ENCODE results near the gene DNAH6.

DNA sequence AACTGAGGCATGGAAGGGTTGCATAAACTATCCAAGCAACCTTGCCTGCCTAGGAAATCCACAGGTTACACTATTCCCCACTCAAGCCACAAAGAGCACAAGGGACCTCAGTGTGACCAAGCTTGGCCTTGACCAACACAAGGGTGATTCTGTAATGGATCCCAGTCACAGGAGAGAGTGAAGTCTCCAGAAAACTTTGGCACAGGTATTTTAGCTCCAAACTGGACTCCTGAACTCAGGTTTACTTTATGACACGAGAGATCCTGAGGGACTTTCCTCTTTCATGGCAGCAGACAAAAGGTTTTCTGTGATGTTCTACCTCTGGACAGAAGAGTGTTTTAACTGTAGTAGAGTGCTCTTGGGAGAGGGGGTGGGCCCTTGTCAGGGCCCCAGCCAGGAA is 195.4 kb downstream of the DNAH6 start:
- TF ChIP-seq POLR2AphosphoS5 (IDR thresholded peaks at IDR 0.05; ENCODE audit: low read depth, low read length), result no peak
- TF ChIP-seq TAF1 (IDR thresholded peaks at IDR 0.05; ENCODE audit: low read depth, low read length), result no peak
- no peak for TF ChIP-seq POLR2A (IDR thresholded peaks at IDR 0.05; ENCODE audit: low read depth, low read length)
- no peak for TF ChIP-seq SPI1 (IDR thresholded peaks at IDR 0.05; ENCODE audit: low read depth, low read length)
- TF ChIP-seq POU2F2 (IDR thresholded peaks at IDR 0.05; ENCODE audit: low read depth, low read length), result no peak
- no peak for TF ChIP-seq PAX5 (IDR thresholded peaks at IDR 0.05; ENCODE audit: insufficient read depth, low read length, severe bottlenecking)
